Smooth muscle cell of the brain vasculature (primary cell): ENCODE measurements around the gene SPOCK2.
A peak's percentile ranks its signal among the peaks of the same experiment; 100 is the strongest.

Experiments
- DNase-seq: peaks from one replicate; pipeline ENCODE4 v3.0.0-alpha.2; 2012; ENCODE audit warnings: low read depth, low spot score

SPOCK2 gene

DNA sequence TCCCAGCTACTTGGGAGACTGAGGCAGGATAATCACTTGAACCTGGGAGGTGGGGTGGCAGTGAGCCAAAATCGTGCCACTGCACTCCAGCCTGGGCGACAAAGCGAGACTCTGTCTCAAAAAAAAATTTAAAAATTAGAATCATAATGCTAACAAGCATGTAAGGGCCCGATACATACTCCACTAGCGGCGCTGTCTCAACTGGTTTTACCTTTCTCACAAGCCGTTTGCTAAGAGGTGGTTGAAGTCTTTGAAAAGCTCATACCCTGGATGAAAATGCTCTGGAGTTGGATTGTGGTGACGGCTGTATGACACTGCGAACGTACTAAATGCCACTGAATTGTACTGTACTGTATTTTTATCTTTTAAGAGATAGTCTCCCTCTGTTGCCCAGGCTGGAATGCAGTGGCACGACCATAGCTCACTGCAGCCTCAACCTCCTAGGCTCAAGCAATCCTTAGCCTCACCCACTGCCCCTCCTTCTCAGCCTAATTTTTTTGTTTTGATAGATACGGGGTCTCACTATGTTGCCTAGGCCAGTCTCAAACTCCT is 29.9 kb downstream of the SPOCK2 start:
- no peak for DNase-seq

DNA sequence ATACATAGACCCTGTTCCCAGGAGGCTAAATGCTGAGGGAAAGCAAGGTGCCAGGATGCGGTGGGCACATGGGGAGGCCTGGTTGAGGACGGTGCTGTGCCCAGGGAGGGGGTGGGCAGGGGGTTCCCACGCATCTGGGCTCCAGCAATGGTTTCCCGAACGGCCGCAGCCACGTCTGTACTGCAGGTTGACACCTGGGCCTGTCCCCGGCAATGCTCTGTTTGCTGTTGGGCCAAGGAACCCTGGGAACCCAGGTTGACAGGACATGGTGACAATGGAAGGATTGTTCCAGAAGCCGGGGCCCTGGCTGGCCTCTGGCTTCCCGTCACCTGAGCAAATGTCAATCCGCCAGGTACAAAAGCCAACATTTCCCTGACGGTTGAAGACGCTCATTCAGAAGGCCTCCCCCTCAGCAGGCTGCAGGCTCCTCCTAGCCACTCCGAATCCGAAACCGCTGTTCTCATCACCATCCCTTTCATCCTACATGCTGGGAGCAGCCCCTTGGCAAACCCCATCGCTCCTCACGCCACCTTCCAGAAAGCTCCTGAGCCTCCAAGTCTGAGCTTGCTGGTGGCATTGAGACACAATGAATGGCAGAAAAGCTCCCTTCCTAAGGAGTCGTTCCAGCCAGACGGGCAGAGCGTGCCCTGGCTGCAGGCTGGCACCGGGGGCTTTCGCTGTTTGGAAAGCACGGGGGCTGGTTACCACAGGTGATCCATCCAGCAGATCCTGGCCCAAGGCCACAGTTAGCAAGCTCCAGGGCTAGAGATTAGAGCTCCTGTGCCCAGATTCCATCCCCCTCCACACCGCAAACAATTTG is 31.2 kb downstream of the SPOCK2 start:
- DNase-seq: no peak

DNA sequence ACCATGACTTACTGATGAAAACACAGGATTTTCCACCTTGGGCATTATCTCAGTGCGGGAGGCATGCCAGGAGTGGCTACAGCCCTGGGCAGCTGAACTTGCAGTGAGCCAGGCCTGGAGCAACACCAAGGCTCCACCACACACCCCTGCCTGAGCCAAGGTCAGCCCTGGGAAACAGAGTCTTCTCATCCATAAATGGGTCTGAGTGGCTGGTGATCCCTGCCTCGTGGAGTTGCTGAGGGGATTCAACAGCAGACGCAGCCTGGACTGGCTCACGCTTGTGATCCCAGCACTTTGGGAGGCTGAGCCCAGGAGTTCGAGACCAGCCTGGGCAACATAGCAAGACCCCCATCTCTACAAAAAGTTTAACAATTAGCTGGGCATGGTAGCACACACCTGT is 32.2 kb downstream of the SPOCK2 start:
- no peak for DNase-seq

DNA sequence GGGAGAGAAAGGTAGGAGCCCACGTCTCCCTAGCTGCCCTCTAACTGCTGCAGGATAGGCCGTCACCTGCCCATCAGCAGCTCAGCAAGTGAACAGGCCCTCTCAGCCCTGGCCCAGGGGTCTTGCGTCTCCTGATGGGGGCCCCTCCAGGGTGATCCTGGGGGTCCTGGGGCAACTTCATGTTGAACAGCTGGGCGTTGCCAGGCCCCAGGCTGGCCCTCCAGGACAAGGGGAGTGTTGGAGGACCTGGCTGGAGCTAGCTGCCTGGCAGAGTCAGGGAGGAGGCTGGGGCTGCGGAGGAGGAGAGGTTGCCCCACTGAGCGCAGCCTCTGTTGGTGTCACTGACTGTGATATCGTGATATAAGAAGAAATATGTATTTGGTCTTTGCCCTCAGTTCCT is 34.7 kb downstream of the SPOCK2 start:
- no peak for DNase-seq

DNA sequence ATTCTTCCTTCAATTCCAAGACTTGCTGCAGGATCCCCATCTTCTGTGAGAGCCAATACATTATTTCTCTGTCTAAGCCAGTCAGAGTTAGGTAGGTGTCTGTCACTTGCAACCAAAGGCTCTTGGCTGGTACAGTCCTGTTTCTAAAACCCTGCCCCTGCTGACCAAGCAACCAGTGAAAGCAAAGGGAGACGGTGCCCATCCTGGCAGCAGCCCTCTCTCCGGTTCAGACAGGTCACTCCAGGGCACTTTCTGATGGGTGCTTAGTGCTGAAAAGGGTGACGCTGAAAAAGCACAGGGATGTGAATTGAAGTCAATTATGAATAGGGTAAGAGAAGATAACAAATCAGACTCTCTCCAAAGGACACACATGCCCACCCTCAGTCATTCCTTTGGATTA is 37.5 kb downstream of the SPOCK2 start:
- DNase-seq: no peak

DNA sequence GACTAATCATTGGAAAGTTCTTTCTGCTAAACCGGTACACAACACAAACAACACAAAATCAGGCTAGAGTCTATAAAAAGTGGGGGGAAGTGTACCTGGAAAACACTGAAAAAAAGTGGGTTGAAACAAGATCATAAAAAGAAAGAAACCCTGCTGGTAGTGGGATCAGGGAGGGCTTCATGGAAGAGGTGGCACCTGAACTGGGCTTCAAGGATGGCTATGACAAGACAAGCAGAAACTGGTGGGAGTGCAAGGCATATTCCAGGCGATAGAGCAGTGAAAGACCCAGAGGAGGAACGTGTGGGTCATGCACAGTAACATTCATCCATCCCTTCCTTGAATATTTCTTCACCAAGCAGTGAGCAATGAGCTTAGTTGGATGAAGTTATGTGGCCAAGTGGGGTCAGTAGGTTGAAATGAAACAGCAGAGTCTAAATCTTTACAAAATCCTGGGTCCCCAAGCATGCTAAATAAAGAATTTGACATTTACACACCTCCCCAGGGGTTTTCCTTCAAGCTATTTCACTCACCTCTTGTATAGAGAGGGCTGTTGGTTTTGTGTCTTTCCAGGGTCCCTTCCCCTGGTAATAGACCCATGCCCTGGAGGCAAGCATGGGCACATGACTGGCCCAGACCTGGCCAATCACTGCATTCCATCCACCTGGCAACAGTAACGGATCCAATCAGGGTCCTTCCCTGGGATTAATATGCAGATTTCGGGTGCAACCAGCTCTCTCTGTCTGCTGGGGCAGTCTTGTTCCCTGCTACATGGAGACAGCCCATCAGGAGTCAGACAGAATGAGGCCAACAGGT is 38.2 kb downstream of the SPOCK2 start:
- DNase-seq: no peak

DNA sequence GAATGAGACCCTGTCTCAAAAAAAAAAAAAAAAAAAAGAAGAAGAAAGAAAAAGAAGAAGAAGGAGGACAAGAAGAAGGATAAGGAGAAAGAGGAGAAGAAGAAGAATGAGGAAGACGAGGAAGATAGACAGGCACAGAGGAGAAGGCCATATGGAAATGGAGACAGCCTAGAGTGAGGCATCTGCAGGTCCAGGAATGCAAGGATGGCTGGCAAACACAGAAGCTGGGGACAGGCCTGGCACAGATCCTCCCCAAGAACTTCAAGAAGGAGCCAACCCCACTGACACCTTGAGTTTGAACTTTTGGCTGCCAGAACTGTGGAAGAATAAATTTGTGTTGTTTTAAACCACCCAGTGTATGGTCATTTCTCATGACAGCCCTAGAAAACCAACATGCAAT is 38.9 kb downstream of the SPOCK2 start:
- no peak for DNase-seq

DNA sequence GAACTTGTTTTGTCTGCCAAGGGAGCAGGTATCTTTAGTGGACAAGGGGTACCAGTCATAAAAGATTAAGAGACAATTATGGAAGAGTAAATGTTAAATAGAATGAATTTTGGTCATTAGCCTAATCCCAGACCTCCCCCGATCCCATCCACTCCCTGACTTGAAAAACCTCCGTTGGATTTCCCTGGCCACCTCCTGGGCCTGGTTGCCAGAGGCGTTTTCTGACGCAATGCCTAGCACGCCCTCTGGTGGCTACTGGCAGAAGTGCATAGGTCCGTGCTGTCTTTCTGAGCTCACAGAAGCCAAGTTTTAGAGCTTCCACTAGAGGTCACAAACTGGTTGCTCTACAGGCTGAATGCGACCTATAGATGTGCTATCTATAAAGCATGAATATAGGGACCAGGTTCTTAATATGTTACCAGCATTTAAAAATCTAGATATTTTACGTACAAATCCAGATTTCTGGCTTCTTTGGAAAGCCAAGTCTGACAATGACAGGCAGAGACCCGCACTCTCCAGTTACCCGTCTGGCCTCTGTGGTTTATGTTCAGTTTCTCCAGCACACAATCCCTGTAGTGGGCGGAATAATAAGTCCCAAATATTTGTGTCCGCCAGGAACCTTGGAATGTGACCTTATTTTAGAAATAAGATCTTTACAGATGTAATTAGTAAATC is 39.8 kb downstream of the SPOCK2 start:
- DNase-seq: peak; percentile 86

DNA sequence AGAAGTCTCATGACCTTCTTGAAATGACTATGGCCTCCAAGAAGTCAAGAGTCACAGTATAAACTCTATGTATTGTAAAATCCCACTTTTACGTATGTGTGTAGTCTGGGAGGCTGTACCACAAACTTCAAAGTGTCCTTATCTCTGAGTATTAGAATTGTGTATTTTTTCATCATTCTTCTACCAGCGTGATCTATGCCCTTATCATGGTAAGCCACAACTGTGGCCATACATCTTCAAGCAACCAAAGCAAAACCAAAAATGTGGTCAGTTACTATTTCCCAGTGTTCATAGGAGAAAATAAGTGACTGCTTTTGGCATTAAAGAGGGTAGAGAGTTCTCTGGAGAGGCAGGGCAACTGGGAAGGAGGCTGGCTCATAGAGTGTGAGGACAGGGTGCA is 42.8 kb downstream of the SPOCK2 start:
- DNase-seq: no peak

DNA sequence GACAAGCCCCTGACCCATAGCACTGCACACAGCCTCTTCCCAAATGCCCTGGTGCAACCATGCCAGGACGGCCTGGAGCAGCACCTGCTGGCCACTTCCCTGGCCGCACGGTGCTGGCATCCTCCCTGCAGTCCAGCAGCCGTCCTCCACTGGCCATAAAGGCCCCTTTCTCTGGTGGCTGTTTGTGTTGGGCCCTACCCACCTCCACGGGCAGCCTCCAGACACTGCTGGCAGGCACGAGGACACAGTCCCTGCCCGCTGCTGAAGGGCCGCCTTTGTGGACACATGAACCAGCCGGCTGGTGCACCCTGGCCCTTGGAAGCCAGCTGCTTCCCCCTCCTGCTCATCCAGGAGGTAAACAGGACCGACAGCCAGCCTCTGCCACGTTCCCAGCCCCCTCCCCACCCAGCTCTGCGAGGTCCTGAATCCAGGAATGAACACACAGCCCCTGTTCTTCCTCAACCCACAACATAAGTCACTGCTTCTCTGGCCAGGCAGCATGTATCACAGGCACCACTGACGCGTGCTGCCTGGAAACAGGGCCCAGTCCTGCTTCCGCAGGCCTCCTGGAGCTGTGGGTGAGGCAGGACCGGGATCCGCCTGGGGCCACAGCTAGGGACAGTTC is 43.8 kb downstream of the SPOCK2 start:
- DNase-seq: no peak

DNA sequence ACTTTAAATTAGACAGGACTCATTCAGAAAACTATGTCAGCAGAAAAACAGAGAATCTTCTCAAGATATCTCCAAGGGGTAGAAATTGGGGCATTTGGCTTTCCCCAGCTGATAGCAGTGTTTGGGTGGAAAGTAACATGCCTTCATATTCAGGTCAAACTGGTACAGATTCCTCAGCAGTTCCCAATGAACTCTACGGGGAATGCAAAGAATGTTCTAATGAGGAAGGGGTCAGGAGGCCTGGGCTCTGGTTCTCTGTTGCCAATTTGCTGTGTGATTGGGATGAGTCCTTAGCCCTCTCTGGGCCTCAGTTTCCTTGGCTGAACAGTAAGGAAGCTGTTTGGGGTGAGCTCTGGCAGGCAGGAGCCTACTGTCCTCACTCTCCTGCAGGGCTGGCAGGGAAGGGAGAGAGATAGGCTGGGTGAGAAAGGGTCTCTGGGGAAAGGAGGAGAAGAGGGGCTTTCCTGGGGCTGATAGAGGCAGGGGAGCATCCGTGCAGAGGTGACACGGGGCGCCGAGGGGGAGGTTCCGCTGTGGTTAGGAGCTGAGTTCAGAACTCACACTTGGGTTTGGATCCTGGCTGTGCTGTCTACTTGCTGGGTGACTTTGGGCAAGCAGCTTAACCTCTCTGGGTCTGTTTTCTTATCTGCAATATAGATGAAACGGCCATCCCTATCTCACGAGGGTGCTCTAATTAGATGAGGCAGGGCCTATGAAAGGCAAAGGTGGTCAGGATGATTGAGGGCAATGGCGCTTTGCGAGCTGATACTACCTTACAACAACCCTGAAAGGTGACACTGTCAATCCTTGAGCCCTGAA is 45.1 kb downstream of the SPOCK2 start:
- no peak for DNase-seq

DNA sequence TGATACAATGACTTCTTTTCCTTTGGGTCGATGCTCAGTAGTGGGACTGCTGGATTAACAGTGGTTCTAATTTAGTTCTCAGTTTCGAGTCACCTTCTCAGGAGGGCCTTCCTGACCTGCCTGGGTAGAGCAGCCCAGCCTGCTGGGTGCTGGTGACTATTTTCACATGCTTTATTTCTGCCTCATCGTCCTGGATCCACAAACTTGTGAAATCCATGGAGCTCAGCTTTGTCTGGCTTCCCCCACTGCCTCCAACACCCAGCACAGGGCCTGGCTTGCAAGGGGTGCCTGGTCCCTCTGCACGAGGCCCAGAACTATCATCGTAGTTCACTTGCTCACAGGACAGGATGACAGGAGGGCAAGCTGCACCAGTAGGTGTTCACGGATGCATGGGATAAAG is 46.9 kb downstream of the SPOCK2 start:
- no peak for DNase-seq

DNA sequence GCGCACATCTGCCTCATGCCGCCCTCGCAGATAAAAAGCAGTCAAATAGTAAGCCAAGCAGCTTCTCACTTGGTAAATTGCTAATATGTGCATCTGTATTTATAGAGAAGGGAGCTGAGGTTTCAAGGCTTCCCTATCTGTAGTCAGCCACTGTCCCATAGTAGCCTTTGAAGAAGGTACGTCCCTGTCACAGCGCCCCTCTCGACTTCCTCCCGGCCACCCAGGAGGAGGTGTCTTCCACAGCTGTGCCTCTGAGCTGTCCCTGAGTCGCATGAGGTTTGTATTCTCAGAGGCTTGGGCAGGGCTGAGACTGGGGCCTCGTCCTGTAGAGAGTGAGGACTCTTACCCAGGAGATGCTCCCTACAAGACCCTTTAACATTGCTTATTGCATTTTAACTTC is 49.0 kb downstream of the SPOCK2 start:
- no peak for DNase-seq

DNA sequence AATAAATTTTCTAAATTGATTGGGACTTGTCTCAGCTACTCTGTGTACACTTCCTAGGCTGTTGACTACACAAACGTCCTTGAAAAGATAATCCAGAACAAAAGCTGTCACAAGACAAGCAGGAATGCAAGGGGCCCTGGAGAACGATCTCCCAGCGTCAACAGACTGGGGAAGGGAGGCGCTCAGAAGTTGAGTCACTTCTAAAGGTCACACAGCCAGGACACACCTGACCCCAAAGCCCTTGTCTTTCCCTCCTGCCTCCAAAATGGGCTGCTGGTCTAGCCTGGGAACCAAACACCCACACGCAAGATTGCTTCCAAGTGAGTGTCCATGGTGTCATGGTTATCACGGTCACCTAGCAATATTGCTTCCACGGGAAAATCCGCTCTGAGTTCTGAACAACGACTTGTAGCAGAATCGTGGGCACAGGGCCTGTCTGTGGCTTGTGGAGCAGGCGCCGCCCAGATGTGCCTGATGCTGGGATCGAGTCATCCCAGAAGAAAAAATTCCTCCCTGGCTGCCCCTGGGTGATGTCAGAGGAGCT is 49.8 kb downstream of the SPOCK2 start:
- DNase-seq: no peak

DNA sequence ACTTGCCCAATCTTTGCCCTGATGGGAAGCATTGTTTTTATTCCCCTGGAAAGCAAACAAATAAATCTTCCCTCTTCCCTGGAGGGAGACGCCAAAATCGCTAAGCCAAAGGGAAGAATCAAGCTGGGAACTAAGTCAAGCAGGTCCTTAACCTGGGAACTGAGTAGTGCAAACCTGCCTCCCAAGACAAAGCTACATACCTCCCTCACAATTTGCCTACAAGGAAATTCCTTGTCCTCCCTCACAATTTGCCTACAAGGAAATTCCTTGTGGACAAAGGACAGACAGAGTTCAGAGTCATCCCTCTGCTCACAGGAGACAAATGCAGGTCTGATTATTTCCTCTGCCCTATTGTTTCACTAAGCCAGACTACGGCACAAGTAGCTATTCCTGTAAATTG is 50.5 kb downstream of the SPOCK2 start:
- DNase-seq: no peak

DNA sequence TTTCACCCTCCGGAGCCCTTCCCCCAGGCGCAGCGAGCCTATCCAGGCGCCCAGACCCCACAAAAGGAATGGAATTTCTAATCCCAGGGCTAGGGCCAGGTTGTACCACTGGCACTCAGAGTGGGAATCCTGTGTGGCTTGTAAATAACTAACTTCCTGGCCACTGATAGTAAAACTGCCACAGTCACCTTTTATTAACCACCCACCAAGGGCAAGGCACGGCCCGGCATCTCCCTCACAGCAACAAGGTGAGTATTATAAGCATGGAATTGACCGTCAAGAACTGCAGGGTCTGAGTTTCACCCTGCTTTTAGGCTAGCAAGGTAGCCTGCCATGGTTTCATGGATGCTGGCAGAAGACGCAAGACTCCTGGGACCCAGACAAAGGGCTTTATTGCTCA is 51.1 kb downstream of the SPOCK2 start:
- DNase-seq: no peak

DNA sequence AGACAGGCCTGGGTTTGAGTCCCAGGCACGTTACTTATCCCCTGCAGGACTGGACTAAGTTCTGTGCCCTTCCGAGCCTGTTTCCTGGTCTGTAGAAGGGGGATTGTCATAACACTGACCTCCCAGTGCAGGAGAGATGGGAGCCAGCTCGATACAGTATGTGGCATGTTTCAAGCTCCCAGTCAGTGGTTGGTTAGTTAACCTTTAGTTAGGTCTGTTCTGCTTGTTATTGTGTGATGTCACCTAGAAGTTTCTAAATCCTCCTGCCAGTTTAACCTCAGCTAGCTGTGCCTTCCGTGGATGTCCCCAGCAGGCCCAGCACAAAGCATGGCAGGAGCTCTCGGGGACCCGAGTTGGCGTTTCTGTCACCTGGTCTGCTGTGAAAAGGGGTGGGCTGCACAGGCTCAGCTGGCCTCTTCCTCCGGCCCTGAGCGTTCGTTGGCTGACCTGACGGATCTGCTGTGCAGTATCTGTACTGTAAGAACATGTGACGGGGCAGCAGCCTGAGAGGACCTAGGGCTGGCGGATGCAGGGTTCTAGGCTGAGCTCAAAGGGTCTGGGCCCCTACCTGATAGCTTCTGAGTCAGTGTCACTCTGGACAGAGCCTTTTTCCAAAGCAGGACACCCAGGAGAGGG is 53.0 kb downstream of the SPOCK2 start:
- no peak for DNase-seq

DNA sequence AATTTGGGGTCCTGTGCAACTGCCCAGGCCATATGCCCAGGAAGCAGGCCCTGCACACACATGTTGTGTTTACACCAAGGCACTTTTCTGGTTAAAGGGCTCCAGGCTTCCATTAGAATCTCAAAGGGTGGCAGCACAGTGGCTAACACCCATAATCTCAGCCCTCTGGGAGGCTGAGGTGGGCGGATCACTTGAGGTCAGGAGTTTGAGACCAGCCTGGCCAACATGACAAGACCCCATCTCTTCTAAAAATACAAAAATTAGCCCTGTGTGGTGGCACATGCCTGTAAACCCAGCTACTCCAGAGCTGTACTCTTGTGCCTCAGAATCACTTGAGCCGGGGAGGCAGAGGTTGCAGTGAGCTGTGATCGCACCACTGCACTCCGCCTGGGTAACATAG is 53.6 kb downstream of the SPOCK2 start:
- no peak for DNase-seq

DNA sequence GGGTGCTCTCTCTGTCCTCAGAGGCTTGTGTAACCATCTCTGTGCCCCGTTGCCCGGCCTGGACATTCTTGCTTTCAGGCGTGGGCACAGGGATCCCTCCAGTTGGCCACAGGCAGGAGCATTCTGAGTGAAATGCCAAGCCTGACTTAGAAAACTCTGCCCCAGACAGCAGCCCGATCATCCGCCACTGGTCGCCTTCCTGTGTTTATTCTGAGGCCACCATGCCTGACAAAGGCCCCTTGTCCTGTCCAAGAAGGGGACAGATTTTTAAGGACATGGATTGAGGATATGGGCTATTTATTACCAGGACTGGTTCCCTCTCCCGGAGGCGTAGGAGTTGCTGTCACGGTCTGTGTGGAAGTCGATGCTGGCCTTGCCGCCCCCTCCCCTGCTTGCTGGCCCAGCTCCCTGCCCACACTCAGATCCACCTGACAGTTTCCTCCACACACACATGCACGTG is 54.3 kb downstream of the SPOCK2 start:
- DNase-seq: no peak
